HK-2 (cell line): ENCODE data around the gene CPLX4.
A peak's percentile ranks its signal among the peaks of the same experiment; 100 is the strongest.

Experiments used
- DNase-seq: peaks from one replicate; pipeline ENCODE4 v3.0.0-alpha.2; 2018; ENCODE audit not compliant: unreplicated experiment

CPLX4 gene, protein sequence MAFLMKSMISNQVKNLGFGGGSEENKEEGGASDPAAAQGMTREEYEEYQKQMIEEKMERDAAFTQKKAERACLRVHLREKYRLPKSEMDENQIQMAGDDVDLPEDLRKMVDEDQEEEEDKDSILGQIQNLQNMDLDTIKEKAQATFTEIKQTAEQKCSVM

DNA sequence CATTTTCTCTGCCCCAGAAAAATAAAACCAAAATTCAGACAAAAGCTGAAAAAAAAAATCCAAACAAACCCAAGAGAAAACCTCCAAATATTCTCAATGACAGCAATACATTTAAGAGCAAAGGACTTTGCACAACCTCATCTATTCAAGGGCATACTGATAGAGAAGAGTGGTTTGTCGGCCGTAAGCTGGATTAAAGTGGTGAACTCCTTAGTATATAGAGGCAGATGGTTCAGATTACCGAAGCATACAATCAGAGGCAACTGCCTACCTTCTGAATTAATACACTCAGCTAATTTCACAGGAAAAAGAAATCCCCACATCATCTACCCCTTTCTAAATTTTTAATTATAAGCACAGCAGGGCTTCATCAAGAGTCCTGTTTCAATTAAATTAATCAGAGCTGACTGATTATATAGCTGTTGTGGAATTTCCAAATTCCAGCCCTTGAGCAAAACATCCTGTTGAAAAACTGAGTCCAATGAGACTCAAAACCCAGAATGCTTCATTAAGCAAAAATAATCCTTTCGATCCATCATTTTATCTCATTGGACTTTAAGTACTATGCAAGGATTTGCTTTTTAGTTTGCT lies at the start of gene CPLX4:
Gene CPLX4 (minus strand): TSS at position 190 of the 591 bp plus-strand sequence. CDS start 187 bp downstream, at position 3.
- no peak for DNase-seq

DNA sequence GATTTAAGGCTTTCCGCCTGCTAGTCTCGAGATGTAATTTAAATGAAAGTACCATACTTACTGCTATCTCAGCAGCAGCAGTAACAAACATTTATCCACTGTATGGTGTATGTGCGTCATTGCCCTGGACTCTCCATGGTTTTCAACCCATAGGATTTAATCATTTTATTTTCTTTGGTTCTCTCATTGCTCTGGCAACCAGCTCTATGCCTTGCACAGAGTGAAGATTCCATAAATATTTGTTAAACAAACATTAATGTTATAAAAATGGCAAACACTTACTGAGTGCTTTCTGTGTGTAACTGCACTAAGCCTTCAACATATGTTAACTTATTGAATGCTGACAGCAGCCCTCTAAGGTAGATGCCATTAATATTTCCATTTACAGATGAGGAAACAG lies 41.9 kb upstream of the CPLX4 start:
- no peak for DNase-seq

DNA sequence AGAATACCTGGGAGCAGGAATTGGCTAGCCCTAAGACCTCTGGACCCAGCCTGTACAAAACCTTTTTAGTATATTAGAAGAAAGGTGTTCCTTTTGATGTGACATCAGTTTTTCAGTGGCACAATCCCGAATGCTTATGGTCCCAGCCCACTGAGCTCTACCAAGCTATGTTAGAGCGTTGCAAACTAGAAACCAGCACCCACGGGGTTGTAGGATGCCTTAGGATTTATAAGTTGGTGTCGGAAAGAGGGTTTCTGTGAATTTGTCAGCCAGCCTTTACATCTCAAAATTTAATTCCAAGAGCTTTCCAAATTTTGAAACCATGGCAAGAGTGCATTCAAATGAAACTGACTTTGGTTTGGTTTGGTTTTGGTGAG lies 41.1 kb upstream of the CPLX4 start:
- no peak for DNase-seq

DNA sequence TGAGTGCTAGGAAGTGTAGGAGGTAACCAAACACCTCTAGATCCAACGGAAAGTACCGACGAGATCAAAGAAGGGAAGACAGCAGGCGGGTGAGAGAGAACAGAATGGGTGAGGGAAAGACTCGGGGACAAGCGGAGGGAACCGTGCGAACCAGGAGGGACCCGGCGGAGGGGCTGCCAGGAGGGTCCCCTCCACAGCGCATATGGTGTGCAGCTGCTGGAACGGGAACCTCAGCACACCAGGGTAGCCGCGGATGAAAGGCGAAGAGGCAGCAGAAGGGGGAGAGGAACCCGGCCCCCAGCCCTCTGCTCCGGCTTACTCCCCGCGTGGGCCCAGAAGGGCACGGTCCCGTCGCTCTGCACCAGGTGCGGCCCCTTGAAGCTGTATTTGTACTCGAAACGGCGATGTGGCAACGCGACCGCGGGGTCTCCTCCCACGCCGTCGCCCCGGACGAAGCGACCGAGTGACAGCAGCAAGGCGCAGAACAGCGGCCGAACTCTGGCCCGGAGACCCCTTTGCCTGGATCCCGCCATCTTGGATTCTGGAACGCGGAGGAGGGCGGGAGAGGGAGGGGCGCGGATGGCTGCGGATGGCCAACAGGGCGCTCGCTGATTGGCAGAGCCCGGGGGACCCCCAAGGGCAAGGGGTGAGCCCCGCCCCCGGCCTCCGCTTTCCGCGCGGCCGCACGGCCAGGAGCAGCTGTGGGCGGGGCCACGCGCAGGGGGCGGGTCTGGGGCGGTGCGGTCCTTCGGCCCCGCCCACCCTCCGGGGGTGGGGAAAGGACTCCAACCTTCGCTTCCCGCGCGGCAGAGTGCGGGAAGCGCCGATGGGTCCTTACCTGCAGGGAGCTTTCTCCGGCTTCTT lies 40.5 kb upstream of the CPLX4 start, which contains the start of gene LMAN1:
Gene LMAN1 (minus strand): TSS at position 554 of the 864 bp plus-strand sequence. CDS start 21 bp downstream, at position 533.
- peak; percentile 85 for DNase-seq

- no peak for DNase-seq
These were observed 39.9 kb upstream of the CPLX4 start for GRCh38 chr18:59358414-59358711.

- DNase-seq, result peak; percentile 7
These were observed 39.5 kb upstream of the CPLX4 start for GRCh38 chr18:59357928-59358327.

DNA sequence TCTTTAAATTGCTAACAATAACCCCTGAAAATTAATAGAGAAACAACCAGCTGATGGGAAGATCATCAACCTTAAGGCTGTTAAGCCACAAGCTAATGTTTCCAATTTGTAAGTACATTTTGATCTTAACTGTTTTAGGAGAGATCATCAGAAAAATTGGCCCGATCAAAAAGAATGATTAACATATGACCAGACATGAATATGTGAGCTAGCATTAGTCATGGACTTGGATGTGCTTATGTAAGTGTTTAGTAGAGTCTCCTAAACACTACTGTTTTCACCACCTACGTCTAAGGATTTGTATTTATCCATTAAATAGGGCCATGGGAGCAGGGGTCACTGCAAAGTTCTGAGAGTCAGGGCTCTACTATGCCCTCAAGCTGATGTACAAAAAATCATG lies 36.3 kb upstream of the CPLX4 start:
- no peak for DNase-seq

GRCh38 chr18:59353079-59353680 lies 34.7 kb upstream of the CPLX4 start:
- DNase-seq, result no peak

DNA sequence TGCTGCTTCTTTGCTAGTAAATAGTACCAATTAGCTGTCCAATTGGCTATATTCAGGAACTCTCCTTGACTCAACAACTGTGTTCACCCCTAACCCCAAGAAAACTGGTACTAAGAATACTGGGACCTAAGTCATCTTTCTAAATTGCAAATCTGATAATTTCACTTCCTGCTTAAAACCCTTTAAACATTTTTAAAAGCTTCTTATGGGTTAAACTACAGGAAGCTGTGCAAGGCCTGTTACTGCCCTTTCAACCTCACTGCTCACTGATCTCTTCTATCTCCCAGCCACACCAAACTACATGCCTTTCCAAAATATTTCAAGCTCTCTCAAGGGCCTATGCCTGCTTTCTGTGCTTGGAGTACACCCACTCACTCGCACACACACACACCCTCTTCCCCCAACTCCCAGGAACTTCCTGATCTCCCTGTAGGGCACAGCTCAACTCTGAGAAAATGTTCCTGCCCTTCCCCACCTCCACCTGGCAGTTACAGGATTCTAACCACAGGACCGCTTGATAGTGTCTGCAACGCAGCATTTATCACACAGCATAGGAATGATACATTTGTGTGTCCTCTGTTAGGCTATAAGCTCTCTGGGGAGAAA lies 33.9 kb upstream of the CPLX4 start:
- no peak for DNase-seq

GRCh38 chr18:59345556-59345955 lies 27.1 kb upstream of the CPLX4 start:
- no peak for DNase-seq

GRCh38 chr18:59344996-59345395 lies 26.5 kb upstream of the CPLX4 start:
- no peak for DNase-seq

GRCh38 chr18:59343926-59344325 lies 25.5 kb upstream of the CPLX4 start:
- no peak for DNase-seq

DNA sequence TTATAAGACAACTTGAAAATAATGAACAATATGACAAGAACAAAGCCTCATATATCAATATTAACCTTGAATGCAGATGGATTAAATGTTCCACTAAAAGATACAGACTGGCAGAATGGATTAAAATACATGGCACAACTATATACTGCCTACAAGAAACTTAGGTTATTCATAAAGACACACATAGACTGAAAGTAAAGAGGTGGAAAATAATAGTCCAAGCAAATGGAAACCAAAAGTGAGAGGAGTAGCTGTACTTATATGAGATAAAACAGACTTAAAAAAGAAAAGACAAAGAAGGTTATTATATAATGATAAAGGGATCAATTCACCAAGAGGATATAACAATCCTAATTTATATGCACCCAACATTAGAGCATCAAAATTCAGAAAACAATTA lies 22.4 kb upstream of the CPLX4 start:
- no peak for DNase-seq

DNA sequence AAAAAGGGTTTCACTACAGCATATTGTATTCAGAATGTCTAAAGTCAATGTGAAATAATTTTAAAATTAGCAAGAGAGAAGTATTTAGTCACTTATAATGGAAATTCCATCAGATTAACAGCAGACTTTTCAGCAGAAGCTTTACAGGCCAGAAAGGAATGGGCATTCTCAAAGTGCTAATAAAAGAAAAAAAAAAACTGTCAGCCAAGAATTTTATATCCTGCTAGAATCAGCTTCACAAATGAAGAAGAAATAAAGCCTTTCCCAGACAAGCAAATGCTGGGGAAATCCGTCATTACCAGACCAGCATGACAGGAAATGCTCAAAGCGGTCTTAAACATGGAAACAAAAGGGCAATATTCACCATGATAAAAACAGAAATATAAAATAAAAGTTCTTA lies 21.9 kb upstream of the CPLX4 start:
- DNase-seq, result no peak

DNA sequence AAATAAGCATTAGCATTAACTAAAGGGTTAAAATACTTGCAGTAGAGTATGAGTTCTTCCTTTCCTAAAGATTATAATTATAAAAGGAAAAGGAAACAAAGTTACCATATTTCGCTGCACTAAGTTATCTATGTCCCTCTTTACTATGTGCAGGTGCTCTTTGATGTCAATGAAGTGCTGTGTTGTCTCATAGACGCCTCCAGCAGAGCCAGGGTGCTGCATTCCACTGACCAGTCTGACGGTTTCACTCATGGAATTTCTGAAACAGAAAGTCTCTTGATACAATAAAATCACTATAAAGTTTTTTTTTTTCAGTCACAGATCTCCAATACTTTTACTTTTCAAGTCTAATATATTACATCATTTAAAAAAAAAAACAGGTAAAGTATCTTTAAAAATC lies 14.5 kb upstream of the CPLX4 start:
- no peak for DNase-seq

- DNase-seq, result no peak
These were observed 10.2 kb upstream of the CPLX4 start for GRCh38 chr18:59328683-59329082.

- no peak for DNase-seq
These were observed 7.5 kb upstream of the CPLX4 start for GRCh38 chr18:59325965-59326364.

GRCh38 chr18:59324623-59324971 lies 6.1 kb upstream of the CPLX4 start:
- no peak for DNase-seq

GRCh38 chr18:59323931-59324622 lies 5.6 kb upstream of the CPLX4 start:
- peak; percentile 36 for DNase-seq

DNA sequence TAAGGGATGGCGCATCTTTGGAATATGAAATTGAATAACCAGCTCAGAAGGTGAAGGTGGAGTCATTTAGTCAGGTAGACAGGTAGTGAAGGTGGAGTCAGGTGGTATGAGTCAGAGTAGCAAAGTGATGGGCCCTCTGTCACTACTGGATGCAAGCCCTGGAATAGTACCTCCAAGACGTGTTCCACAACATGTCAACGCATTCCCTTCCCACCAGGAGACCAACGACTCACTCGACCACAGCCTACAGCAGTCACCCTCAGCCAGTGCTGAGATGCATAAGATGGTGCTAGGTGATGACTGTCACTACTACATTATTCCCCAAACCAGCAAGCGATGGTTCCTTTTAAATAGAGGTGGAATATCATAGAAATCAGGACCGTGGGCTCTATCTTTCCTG lies 6.8 kb downstream of the CPLX4 start:
- DNase-seq, result peak; percentile 34

GRCh38 chr18:59308938-59309260 lies 9.6 kb downstream of the CPLX4 start:
- DNase-seq, result no peak
